Nephron (organoid): ENCODE data around the gene PRAME.
"Not testable (repeated sequence)": the region's sequence is repeated elsewhere in the genome, so short reads cannot be mapped to it uniquely, and the experiment has no call there.

Experiments used
- H3K27ac Mint-ChIP-seq, 3 experiments: 2 replicates each; pipeline ENCODE4 v1.8.0; 2020; ENCODE audit warnings: mixed read lengths in 3 of 3, mild to moderate bottlenecking in 2 of 3, moderate library complexity in 1 of 3
- H3K27me3 Mint-ChIP-seq: 2 replicates; pipeline ENCODE4 v1.8.0; 2021; ENCODE audit warnings: low read depth, mild to moderate bottlenecking, moderate library complexity, mixed read lengths
- H3K36me3 Mint-ChIP-seq: 2 replicates; pipeline ENCODE4 v1.8.0; 2020; ENCODE audit warnings: low read depth, mixed read lengths
- H3K4me1 Mint-ChIP-seq: 2 replicates; pipeline ENCODE4 v1.8.0; 2020; ENCODE audit warnings: mixed read lengths
- H3K4me3 Mint-ChIP-seq, 3 experiments: 2 replicates each; pipeline ENCODE4 v1.8.0; 2020; ENCODE audit warnings: mild to moderate bottlenecking in 3 of 3, mixed read lengths in 3 of 3, moderate library complexity in 2 of 3
- H3K9me3 Mint-ChIP-seq: 2 replicates; pipeline ENCODE4 v1.8.0; 2020; ENCODE audit warnings: mixed read lengths
- CTCF ChIP-seq, 3 experiments: fragments of 200-600 bp; sonication (generic); IDR thresholded peaks; one replicate each; pipeline ENCODE4 v1.5.0; 2021; ENCODE audit warnings: antibody characterized with exemption in 3 of 3; ENCODE audit not compliant: unreplicated experiment in 3 of 3

The PRAME gene

GRCh38 chr22:22536916-22537315 lies 22.1 kb downstream of the PRAME start:
- no peaks in the 10 kb centered on the region for H3K9me3 Mint-ChIP-seq
- no peaks in the 10 kb centered on the region for H3K36me3 Mint-ChIP-seq
- H3K4me3 Mint-ChIP-seq = no peak overlapping the region
- no peak for TF ChIP-seq CTCF (IDR thresholded peaks at IDR 0.05; ENCODE audit: unreplicated experiment in 3 of 3)
- H3K27me3 Mint-ChIP-seq = peaks cover 24% of the 10 kb centered on the region
- no peaks in the 10 kb centered on the region for H3K4me1 Mint-ChIP-seq
- H3K27ac Mint-ChIP-seq = no peak overlapping the region

GRCh38 chr22:22536515-22536914 lies 22.6 kb downstream of the PRAME start:
- Mint-ChIP-seq H3K4me1 (no peaks in the 10 kb centered on the region), H3K4me3 (no peak overlapping the region), H3K27me3 (peaks cover 24% of the 10 kb centered on the region), H3K9me3 (no peaks in the 10 kb centered on the region), H3K27ac (no peak overlapping the region), H3K36me3 (no peaks in the 10 kb centered on the region)
- TF ChIP-seq CTCF (IDR thresholded peaks at IDR 0.05; ENCODE audit: unreplicated experiment in 3 of 3) = no peak

GRCh38 chr22:22535662-22536061 lies 23.4 kb downstream of the PRAME start:
- Mint-ChIP-seq H3K4me3 (no peak overlapping the region), H3K27ac (no peak overlapping the region)

GRCh38 chr22:22534604-22535415 lies 24.3 kb downstream of the PRAME start:
- Mint-ChIP-seq H3K4me3 (no peak overlapping the region), H3K27me3 (peaks cover 24% of the 10 kb centered on the region), H3K36me3 (no peaks in the 10 kb centered on the region), H3K9me3 (no peaks in the 10 kb centered on the region), H3K4me1 (no peaks in the 10 kb centered on the region), H3K27ac (no peak overlapping the region)
- TF ChIP-seq CTCF (IDR thresholded peaks at IDR 0.05; ENCODE audit: unreplicated experiment in 3 of 3) = no peak

More at GRCh38 chr22:22535662-22536061, 23.4 kb downstream of the PRAME start:
- TF ChIP-seq CTCF (IDR thresholded peaks at IDR 0.05; ENCODE audit: unreplicated experiment in 3 of 3) = no peak
- Mint-ChIP-seq H3K27me3 (peaks cover 24% of the 10 kb centered on the region), H3K9me3 (no peaks in the 10 kb centered on the region), H3K36me3 (no peaks in the 10 kb centered on the region), H3K4me1 (no peaks in the 10 kb centered on the region)

- Mint-ChIP-seq H3K36me3 (no peaks in the 10 kb centered on the region), H3K27me3 (peaks cover 23% of the 10 kb centered on the region), H3K4me3 (no peak overlapping the region), H3K27ac (no peak overlapping the region), H3K9me3 (no peaks in the 10 kb centered on the region), H3K4me1 (no peaks in the 10 kb centered on the region)
- no peak for TF ChIP-seq CTCF (IDR thresholded peaks at IDR 0.05; ENCODE audit: unreplicated experiment in 3 of 3)
Measured at GRCh38 chr22:22533863-22534262, 25.2 kb downstream of the PRAME start.

- Mint-ChIP-seq H3K36me3 (no peaks in the 10 kb centered on the region), H3K4me1 (no peaks in the 10 kb centered on the region), H3K27ac (no peak overlapping the region), H3K4me3 (no peak overlapping the region), H3K27me3 (peaks cover 19% of the 10 kb centered on the region), H3K9me3 (no peaks in the 10 kb centered on the region)
- no peak for TF ChIP-seq CTCF (IDR thresholded peaks at IDR 0.05; ENCODE audit: unreplicated experiment in 3 of 3)
Measured at GRCh38 chr22:22533417-22533816, 25.6 kb downstream of the PRAME start.

GRCh38 chr22:22532547-22533071 lies 26.5 kb downstream of the PRAME start:
- H3K4me1 Mint-ChIP-seq, H3K4me3 Mint-ChIP-seq, H3K27ac Mint-ChIP-seq, H3K9me3 Mint-ChIP-seq, H3K36me3 Mint-ChIP-seq: not testable (repeated sequence)
- peaks cover 16% of the 10 kb centered on the region for H3K27me3 Mint-ChIP-seq
